Omental fat pad (tissue), 4 donors: ENCODE data around the gene TFCP2L1. TPM values are rescaled to one million over a fixed set of nuclear protein-coding genes. Genes with fewer than 3 reads are reported as not detected.

Experiments
- ATAC-seq: fragments of 150-250 bp; one replicate; pipeline ENCODE4 v1.9.1; 2016; ENCODE audit warnings: mild to moderate bottlenecking, moderate library complexity; ENCODE audit not compliant: low FRiP score
- DNase-seq: peaks from one replicate; pipeline ENCODE4 v3.0.0-alpha.2; 2019; ENCODE audit warnings: low spot score
- total RNA-seq, 4 donors: library from RNA; depleted of rRNA; stranded (reverse); fragments of >200 nt; gene quantifications; one replicate each; pipeline ENCODE4 v1.1.0, GENCODE V29; 2016
- TF ChIP-seq, protein P1 (sequence below), 3 donors: fragments of 450-650 bp; IDR thresholded peaks; one replicate each; pipeline ENCODE4 v1.5.1; 2016 to 2017; ENCODE audit warnings: antibody characterized with exemption in 3 of 3, mild to moderate bottlenecking in 3 of 3, moderate library complexity in 2 of 3

Gene TFCP2L1
- total RNA-seq, 4 donors from 2014 or later, result 2.0 to 5.8 (median 3.6) TPM

DNA sequence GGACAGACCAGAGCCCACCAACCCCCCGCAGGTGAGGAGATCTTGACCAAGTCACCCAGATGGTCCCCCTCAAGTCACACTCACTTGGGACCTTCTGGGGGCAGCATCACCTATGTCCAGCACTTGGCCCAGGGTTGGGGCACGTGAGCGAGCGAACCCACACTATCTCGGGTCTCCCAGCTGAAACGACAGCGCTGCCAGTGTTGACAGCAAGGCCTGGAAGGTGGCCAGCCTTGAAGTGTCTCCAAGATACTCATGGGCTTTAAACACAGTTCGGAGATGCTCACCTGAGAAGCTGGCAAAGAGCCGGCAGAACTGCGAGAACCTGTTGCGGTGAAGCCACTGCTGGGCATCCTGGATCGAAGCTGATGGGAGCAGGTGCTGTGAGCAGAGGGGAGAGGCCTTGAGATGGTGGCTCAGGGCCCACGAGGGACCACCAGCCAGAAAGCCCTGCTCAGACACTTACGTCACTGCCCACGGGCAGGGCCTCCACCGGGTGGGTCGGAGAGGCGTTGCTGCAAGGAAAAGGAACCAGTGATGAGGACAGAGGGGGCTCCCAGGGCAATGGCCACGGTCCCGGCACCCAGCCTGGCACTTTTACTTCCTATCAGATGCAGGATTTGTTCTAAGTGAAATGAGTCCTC lies 47.5 kb downstream of the TFCP2L1 start:
- DNase-seq, result no peak
- TF ChIP-seq, protein P1, sequence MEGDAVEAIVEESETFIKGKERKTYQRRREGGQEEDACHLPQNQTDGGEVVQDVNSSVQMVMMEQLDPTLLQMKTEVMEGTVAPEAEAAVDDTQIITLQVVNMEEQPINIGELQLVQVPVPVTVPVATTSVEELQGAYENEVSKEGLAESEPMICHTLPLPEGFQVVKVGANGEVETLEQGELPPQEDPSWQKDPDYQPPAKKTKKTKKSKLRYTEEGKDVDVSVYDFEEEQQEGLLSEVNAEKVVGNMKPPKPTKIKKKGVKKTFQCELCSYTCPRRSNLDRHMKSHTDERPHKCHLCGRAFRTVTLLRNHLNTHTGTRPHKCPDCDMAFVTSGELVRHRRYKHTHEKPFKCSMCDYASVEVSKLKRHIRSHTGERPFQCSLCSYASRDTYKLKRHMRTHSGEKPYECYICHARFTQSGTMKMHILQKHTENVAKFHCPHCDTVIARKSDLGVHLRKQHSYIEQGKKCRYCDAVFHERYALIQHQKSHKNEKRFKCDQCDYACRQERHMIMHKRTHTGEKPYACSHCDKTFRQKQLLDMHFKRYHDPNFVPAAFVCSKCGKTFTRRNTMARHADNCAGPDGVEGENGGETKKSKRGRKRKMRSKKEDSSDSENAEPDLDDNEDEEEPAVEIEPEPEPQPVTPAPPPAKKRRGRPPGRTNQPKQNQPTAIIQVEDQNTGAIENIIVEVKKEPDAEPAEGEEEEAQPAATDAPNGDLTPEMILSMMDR (IDR thresholded peaks at IDR 0.05), result no peak
- no peak for ATAC-seq

DNA sequence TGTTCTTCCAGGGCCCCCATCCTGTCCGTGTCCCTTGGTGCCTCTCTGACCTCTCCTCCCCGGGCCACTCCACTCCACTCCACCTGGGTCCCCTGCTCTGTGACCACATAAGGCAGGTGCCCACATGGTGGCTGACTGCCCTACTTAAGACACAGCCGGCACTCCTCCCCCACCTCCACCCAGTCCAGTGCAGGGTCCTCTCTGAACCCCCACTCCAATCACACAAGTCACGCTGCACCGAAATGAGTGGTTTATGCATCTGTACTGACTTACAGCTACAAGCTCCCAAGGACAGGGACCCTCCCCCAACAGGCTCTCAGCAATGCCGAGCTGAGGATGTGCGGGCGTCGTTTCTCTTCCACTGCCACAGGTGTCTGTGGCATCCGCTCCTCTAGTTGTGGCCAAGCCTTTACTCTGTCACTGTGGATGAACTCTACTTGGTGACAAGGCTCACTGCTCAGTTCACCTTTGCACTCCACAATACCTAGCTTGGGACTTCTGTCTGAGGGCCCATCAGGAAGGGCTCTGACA lies 48.3 kb downstream of the TFCP2L1 start:
- TF ChIP-seq, protein P1 (IDR thresholded peaks at IDR 0.05), result no peak
- ATAC-seq, result no peak
- DNase-seq, result no peak

DNA sequence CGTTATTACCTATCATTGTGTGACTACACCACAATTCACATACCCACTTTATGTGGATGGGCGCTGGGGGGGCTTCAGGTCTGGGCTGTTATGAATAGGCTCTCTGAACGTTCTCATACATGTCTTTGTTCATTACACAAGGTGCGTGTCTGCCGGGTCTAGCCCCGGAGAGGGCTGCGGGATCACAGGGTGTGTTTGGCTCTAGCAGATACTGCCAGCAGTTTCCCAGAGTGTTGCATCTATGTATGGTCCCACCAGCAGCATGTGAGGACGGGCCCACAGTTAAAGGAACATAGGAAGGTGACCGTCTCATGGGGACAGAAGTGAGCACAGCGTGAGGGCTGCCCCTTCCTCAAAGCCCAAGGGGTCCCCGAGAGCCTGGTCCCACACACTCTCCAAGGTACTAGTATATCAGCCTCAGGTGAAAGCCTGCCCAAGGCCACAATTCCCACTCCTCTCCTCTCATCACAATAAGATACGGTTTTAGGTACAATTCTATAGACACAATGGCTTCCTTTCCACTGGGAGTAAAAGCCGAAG lies 48.8 kb downstream of the TFCP2L1 start:
- ATAC-seq (no peak), DNase-seq (no peak)
- TF ChIP-seq, protein P1 (IDR thresholded peaks at IDR 0.05), result no peak

DNA sequence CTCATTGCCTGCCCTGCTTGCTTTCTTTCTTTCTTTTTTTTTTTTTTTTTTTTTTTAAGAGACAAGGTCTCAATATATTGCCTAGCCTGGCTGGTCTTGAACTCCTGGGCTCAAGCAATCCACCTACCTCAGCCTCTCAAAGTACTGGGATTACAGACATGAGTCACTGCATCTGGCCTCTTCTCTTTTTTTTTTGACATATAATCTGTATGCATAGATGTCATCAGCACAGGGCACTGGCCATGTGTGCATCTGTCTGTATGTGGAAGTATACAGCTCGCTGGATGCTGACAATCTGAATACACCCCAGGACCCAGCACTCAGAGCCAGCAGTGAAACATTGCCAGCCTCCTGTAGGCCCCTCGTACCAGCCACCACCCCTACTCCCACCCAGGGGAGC lies 49.5 kb downstream of the TFCP2L1 start:
- DNase-seq (no peak), ATAC-seq (no peak)
- TF ChIP-seq, protein P1 (IDR thresholded peaks at IDR 0.05), result no peak

DNA sequence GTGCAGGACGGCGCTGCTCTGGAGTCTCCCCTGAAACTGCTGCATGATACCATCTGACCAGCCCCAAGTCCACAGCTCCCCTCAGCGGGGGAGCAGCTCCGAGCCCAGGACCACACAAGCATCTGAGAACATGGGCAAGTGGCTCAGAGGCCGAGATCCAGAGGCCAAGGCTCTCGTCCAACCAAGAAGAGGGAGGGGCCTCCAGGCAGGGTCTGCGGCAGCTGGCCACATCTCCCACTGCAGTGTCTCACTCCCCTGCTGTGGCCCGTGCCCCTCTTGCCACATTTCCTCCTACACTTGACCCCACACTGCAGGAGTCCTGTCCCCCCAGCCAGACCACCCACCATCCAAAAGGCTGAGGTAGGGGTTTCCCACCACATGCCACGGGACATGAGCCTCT lies 50.2 kb downstream of the TFCP2L1 start:
- ATAC-seq (no peak), DNase-seq (no peak)
- TF ChIP-seq, protein P1 (IDR thresholded peaks at IDR 0.05), result no peak

DNA sequence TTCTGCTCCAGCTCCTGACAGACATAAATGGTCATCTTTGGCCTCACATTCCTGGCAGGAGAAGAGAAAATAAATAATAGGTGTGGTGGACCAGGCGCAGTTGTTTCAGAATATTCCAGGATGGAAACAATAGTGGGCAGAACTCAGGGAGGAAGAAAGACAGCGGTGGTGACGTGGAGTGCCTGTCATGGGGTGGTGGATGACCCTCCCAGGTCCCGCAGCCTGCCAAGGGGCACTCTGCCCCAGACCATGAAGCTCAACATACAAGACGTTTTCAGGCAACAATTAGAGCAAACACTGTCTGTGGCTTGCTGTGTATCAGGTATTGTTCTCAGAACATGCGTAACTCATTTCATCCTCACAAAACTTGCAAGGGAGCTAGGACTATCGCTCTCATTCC lies 50.9 kb downstream of the TFCP2L1 start:
- no peak for DNase-seq
- TF ChIP-seq, protein P1 (IDR thresholded peaks at IDR 0.05), result no peak
- ATAC-seq, result no peak
